ENCODE measurements around the gene BOK. TPM values are rescaled to one million over a fixed set of nuclear protein-coding genes. Genes with fewer than 3 reads are reported as not detected.
A peak's percentile ranks its signal among the peaks of the same experiment; 100 is the strongest.
"Not testable (repeated sequence)": the region's sequence is repeated elsewhere in the genome, so short reads cannot be mapped to it uniquely, and the experiment has no call there.

BOK gene
- total RNA-seq, 1 donor from 2014 or later, result 95.8 TPM

GRCh38 chr2:241555711-241556110 is 2.8 kb upstream of the BOK start:
- DNase-seq (ENCODE audit: low spot score), result no peak
- ATAC-seq, result no peak

GRCh38 chr2:241556746-241557145 is 1.8 kb upstream of the BOK start:
- DNase-seq (ENCODE audit: low spot score) (no peak), ATAC-seq (no peak)

GRCh38 chr2:241559323-241560161 is 997 bp downstream of the BOK start:
- DNase-seq (ENCODE audit: low spot score) (peak; percentile 84), ATAC-seq (peak; percentile 44)

DNA sequence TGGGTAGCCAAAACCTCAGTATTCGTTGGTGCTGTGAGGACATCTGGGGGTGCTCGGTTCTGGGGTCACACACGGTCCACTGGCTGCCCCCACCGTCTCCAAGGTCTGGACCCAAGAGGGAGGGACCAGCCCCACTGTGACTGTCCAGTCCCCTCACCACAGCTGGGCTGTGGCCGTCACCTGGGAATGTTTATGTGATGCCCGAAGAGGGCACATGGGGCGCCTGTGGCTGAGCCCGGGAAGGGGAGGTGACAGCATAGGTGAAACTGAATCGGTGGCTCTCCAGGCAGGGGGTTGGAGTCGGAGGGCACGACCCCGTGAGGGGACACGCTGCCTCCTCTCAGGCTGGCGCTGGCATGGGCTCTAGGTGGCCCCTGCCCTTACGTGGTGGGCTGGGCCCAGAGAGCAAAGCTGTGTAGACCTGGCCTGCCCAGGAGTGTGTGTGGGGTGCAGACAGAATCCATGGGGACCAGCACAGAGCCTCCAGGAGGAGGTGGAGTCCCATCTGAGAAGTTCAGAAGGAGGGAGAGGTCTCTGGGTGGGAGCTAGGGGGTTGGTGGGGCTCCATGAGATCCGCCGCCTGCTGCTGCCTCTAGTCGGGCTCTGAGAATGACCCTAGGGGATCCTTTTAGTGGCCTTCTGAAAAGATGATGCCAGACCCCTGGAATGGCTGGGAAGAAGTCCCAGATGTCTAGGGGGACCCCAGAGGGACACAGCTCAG is 1.8 kb downstream of the BOK start:
- peak; percentile 5 for ATAC-seq
- DNase-seq (ENCODE audit: low spot score), result no peak

DNA sequence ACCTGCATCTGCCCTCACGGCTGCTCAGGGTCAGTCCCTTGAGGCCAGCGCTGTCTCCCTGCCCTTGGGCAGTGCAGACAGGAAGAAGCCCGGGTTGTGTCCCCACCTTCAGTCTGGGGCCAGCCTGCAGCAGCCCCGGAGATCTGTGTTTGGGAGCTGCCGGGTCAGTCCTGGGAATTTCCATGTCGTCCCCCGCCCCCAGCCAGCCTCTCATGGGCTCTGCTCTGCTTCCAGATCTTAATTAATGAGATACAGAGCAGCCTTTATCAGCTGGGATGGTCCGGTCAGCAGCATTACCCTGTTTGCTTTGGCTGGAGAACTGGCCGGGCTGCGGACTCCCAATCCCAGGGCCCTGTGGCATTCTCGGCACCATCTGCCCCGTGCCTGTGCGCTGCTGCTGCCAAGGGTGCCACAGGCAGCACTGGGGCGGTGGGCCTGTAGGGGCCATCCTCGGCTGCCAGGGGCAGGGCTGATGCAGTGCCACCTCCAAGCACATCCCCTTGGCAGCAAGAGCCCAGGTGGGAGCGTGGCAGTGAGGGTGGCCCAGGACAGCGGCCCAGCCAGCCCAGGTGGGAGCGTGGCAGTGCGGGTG is 2.4 kb downstream of the BOK start:
- peak; percentile 57 for ATAC-seq

GRCh38 chr2:241561832-241562231 is 3.3 kb downstream of the BOK start:
- peak; percentile 46 for ATAC-seq
- peak; percentile 88 for DNase-seq (ENCODE audit: low spot score)

More for the DNA sequence above, 2.4 kb downstream of the BOK start:
- peak; percentile 87 for DNase-seq (ENCODE audit: low spot score)

DNA sequence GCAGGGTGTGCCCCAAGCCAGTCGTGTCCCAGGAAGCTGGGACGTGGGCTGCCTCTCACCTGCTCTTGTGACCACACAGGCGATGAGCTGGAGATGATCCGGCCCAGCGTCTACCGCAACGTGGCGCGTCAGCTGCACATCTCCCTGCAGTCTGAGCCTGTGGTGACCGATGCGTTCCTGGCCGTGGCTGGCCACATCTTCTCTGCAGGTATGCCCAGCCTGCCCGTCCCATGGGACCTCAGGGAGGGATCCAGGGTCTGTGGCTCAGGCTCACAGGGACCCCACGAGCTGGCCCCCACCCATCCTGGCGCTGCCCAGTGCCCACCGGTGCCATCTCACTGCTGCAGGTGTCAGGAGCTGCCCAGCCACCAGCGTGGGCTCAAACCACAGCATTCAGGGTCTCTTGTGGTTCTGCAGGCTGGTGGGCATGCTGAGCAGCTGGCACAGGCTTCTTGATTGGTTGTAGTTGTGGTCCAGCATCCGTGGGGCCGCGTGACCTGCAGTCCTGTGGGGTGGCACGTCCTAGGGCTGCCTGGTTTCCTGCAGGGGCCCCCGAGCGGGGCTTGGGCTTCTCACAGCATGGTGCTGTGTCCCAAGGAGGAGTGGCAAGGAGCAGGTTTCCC is 3.8 kb downstream of the BOK start:
- no peak for ATAC-seq
- no peak for DNase-seq (ENCODE audit: low spot score)

DNA sequence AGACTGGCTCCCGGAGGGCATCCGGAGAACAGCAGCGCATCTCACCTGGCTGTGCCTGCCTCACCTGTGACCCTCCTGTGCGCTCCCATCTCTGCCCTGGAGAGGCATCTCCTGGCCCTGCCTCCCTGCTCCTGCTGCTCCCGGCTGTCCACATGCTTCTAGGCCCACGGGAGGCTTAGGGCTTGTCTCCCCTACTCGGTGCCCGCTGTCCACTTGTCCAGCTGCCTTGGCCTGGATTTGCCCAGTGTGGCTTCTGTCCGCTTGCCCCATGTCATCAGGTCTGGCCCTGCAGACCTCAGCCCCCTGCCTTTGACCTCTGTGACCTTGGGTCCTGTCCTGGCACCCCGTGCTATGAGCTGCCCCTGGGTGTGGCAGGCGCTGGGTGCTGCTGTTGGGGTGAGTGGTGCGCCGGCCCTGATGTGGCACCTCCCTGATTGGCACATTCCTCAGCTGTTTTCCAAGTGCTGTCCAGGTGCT is 4.5 kb downstream of the BOK start:
- ATAC-seq (no peak), DNase-seq (ENCODE audit: low spot score) (no peak)

- DNase-seq (ENCODE audit: low spot score) (no peak), ATAC-seq (no peak)
These were observed 5.0 kb downstream of the BOK start for GRCh38 chr2:241563571-241563980.

DNA sequence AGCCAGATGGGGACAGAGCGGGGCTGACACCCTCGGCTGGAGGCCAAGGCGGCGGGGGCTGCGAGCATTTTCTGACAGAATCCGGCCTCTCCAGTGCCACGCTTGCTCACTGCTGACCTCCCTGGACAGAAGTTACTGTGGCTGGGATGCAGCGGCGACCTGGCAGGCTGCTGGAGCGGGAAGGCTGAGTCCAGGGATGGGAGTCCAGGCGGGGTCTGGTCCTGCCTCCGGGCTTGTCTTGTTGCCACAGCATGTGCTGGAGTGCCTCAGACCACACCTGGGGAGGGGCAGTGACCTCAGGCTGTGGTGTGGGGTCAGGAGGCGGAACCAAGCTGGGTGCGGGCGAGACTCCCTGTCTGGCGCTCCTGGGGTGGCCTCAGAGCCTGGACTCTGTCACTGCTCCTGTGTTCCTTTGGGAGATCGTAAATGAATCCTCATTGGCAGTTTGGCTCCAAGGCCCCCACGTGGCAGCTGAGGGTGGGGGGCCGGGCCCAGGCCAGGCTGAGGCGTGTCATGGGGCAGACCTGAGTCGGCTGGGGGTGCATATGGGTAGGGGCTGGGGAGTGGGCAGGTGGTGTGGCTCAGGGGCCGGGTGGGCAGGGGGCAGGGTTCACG is 5.5 kb downstream of the BOK start:
- DNase-seq (ENCODE audit: low spot score) (no peak), ATAC-seq (no peak)

DNA sequence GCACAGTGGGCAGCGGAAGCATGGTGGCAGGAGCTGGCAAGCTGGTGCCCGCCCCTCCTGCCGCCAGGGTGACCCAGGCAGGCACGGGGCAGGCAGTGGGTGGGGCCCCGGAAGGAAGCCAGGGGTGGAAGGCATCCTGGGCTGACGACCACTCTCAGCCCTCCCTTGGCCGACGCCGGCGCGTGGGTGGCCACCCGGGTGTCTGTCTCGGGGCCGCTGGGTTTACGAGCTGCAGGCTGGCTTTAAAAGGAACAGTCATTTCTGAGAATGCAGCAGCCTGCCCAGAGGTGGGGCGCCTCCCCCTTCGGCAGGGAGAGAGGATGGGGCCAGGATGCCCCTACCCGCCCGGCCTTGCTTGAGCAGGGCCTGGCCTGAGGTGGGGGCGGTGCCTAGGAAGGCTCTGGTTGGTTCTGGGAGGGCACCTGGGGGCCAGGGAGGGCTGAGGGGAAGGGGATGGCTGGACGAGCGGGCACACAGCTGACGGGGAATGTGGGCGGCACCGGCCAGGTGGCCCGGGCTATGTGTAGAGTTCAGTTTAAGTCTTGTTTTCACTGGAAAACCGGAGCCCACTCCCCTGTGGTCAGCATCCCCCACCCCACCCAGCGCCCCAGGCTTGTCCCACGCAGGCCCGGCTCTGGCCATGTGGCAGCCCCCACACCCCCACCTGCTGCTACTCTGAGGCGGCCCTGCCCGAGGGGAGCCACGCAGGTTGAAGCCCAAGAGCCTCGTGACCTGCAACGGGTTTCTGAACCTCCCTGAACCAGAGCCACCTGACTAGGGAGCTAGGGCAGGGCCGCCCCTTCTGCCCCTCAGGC is 6.3 kb downstream of the BOK start:
- DNase-seq (ENCODE audit: low spot score), result no peak
- ATAC-seq, result no peak

DNA sequence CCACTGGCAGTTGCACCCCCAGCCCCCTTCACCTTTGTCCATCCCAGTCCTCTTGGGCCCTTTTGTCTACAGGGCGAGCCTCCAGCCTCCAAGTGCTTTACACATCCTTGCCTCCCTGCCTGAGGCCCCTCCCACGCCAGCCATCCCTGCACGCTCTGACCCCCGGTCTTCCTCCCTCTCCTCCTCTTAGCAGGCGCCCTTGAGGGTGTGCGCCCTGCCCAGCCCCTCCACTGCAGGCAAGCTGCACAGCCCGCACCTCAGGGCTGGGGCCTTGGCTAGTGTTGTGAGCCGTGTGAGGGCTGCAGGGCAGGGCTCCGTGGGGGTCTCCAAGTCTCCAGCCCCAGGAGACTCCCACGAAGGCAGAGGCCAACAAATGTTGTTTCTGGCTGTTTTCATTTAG is 6.9 kb downstream of the BOK start:
- DNase-seq (ENCODE audit: low spot score), result no peak
- ATAC-seq, result no peak

DNA sequence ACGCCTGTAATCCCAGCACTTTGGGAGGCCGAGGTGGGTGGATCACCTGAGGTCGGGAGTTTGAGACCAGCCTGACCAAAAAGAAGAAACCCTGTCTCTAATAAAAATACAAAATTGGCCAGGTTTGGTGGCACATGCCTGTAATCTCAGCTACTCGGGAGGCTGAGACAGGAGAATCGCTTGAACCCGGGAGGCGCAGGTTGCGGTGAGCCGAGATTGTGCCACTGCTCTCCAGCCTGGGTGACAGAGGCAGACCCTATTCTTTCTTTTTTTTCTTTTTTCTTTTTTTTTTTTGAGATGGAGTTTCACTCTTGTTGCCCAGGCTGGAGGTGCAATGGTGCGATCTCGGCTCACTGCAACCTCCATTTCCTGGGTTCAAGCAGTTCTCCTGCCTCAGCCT is 7.5 kb downstream of the BOK start:
- not testable (repeated sequence) for DNase-seq (ENCODE audit: low spot score); ATAC-seq

DNA sequence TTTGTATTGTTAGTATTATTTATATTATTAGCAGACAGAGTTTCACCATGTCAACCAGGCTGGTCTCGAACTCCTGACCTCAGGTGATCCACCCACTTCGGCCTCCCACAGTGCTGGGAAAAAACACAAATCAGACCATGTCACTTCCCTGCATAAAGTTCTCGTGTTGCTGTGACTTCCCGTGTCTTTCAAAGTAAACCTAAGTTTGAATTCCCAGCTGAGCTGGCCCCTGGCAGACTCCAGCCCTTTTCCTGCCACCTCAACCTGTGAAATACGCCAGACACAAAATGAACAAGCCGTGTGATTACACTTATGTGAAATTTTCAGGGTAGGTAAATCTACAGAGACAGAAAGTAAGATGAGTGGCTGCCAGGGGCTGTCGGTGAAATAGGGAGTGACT is 7.9 kb downstream of the BOK start:
- DNase-seq (ENCODE audit: low spot score) (no peak), ATAC-seq (no peak)

DNA sequence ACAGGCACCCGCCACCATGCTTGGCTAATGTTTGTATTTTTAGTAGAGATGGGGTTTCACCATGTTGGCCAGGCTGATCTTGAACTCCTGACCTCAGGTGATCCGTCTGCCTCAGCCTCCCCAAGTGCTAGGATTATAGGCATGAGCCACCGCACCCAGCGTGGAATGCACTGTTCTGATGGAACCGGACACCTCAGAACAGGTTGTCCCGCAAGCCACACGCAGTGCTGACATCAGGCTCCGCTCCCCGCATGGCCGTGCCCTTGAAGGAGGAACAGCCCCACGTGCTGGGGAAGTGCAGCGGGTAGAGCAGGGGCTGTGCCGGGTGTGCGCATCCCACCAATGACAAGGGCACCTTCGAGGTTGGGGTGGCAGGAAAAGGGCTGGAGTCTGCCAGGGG is 8.7 kb downstream of the BOK start:
- not testable (repeated sequence) for DNase-seq (ENCODE audit: low spot score); ATAC-seq

DNA sequence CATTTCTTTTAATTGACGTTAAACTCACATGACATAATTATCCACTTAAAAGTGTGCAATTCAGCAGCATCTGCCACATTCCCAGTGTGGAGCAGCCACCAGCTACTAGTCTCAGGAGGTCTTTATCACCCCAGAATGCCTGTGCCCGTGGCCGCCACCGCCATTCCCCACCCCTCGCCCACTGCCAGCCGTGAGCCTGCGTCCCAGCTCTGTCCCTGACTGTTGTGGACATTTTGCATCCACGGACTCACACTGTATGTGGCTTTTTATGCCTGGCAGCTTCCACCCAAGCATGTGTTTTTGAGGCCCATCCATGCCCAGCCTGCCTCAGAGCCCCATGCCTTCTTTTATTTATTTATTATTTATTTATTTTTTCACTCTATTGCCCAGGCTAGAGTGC is 9.2 kb downstream of the BOK start:
- no peak for ATAC-seq
- no peak for DNase-seq (ENCODE audit: low spot score)

DNA sequence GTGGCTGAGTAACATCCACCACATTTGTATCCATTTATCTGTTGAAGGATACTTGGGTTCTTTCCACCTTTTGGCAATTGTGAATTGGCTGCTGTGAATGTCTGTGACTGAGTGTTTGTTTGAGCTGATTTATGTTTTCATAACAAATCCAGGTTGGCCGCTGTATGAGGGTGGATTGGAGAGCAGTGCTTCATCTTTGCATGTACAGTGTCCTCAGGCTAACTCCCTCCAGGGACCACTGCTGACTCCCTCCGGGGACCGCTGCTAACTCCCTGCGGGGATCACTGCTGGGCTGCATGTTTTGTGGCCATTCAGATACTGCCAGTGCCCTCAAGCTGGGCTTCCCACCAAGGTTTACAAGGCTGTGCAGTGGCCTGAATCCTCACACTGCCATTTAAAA is 10.2 kb downstream of the BOK start:
- ATAC-seq (no peak), DNase-seq (ENCODE audit: low spot score) (no peak)

- ATAC-seq (no peak), DNase-seq (ENCODE audit: low spot score) (no peak)
These were observed 11.3 kb downstream of the BOK start for GRCh38 chr2:241569831-241570281.

DNA sequence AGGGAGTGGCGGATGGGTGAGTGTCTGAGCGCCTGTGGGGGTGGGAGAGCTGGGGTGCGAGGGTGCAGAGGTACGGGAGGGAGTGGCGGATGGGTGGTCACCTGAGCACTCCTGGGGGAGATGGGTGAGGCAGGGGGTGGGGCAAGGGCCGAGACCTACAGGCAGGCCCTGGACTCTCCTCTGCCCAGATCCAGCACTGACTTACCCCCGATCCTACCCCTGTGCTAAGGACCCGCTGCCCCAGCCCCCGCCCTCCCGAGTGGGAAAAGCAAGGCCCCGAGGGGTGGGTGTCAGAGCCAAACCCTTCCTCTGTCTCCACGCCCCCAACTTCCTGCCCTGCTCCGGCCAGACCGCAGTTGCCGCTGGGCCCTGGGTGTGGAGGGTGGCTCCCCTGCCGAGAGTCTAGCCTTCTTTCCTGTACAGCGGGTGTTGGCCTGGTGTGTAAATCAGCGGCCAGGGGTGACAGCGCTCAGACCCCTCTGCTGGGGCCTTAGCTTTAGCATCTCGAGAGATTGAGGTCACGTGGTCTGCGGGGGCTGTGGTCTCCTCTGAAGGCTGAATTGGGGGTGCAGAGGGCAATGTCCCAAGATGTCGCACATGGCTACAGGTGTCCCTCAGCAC is 12.5 kb downstream of the BOK start:
- DNase-seq (ENCODE audit: low spot score), result no peak

More for the DNA sequence above, 12.5 kb downstream of the BOK start:
- no peak for ATAC-seq

Data from left lobe of liver (tissue), 2 donors.